Measurements from ENCODE around the gene SPATS1.
"Not testable (repeated sequence)": the region's sequence is repeated elsewhere in the genome, so short reads cannot be mapped to it uniquely, and the experiment has no call there.

Gene SPATS1

DNA sequence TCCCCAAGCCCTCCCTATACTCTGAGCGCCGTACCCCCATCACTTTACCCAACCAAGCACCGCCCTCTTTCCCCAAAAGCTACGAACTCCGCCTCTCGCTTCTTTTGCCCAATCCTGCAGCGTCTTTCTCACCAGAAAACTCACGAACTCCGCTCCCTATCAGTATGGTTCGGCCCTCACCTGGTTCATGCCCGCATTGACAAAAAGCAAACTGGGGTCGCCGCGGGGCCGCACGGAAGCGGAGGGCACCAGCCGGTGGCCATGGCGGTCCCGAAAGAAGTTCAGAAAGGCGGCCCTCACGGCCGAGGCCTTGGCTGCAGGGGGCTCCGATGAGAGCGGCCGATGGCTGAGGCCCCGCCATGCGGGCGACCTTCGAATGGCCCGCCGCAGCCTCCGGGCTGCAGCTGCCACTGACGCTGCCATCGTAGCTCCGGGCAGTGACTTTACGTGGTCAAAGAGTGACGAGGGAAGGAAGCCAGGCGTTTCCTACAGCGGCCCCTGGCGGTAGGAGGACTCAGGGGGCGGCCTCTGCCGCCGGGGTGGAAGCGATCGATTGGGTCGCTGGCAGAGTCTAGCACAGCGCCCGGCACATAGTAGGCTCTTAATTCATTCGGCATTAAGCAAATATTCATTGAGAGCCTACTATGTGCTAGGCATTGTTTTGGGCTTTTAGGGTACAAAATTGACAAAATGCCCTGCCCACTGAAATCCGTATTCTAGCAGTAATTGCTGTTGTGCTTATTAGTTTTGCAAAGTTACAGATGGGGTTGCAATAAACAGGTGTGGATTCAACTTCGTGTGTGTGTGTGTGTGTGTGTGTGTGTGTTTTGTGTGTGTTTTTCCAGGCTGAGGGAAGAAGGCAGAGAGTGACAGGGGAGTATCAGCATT lies 29.3 kb upstream of the SPATS1 start, which contains the start of gene AARS2:
TSS of gene AARS2 (minus strand) at position 447 of the 888 bp plus-strand sequence. CDS start at position 423, 24 bp downstream.
- H3K27me3 ChIP-seq (ENCODE audit: control insufficient read depth, insufficient read depth, low read length): no peaks in the 10 kb centered on the region
- H3K4me3 ChIP-seq (ENCODE audit: low read depth, low read length): peak within 1 kb of the TSS; percentile 79
- peak within 1 kb of the TSS; percentile 92 for H3K9ac ChIP-seq (ENCODE audit: low read length)
- H3K27ac ChIP-seq (ENCODE audit: low read depth, low read length): peak within 1 kb of the TSS; percentile 78
- H3K36me3 ChIP-seq (ENCODE audit: control insufficient read depth, insufficient read depth, low read length): peaks cover 37% of the 10 kb centered on the region
- H3K4me1 ChIP-seq (ENCODE audit: control insufficient read depth, insufficient read depth, low read length): peaks cover 4% of the 10 kb centered on the region; the same call in 1 of the 2 replicates
- no peaks in the 10 kb centered on the region for H3K9me3 ChIP-seq (ENCODE audit: control insufficient read depth, insufficient read depth, low read depth, low read length)

GRCh38 chr6:44314657-44315056 lies 27.8 kb upstream of the SPATS1 start:
- H3K27ac ChIP-seq (ENCODE audit: low read depth, low read length); H3K9ac ChIP-seq (ENCODE audit: low read length); H3K9me3 ChIP-seq (ENCODE audit: control insufficient read depth, insufficient read depth, low read depth, low read length); H3K4me3 ChIP-seq (ENCODE audit: low read depth, low read length); H3K27me3 ChIP-seq (ENCODE audit: control insufficient read depth, insufficient read depth, low read length); H3K4me1 ChIP-seq (ENCODE audit: control insufficient read depth, insufficient read depth, low read length): not testable (repeated sequence)
- peaks cover 25% of the 10 kb centered on the region for H3K36me3 ChIP-seq (ENCODE audit: control insufficient read depth, insufficient read depth, low read length)

DNA sequence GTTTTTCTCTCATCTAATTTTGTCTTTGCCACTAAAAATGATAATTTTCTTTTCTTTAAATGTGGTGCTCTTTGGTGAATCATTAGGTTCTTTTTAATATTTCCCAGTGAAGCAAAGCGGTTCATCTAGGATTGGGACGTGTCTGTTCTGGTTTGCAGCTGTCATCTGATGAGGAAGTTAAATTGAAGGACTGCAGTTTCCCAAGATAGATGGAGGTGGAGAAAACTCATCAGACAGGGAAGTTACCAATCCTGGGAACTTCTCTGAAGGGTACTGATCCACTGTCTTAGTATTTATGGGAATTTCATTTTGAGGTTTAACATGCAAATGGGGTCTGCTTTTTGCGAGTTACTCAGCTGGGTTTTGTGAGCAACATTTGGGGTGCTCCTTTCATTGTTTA lies 26.9 kb upstream of the SPATS1 start:
- Histone ChIP-seq H3K27ac (ENCODE audit: low read depth, low read length) (no peak overlapping the region), H3K9me3 (ENCODE audit: control insufficient read depth, insufficient read depth, low read depth, low read length) (no peaks in the 10 kb centered on the region), H3K4me1 (ENCODE audit: control insufficient read depth, insufficient read depth, low read length) (peaks cover 4% of the 10 kb centered on the region; the same call in 1 of the 2 replicates), H3K36me3 (ENCODE audit: control insufficient read depth, insufficient read depth, low read length) (peaks cover 16% of the 10 kb centered on the region), H3K27me3 (ENCODE audit: control insufficient read depth, insufficient read depth, low read length) (peaks cover 13% of the 10 kb centered on the region), H3K9ac (ENCODE audit: low read length) (no peak overlapping the region), H3K4me3 (ENCODE audit: low read depth, low read length) (no peak overlapping the region)

DNA sequence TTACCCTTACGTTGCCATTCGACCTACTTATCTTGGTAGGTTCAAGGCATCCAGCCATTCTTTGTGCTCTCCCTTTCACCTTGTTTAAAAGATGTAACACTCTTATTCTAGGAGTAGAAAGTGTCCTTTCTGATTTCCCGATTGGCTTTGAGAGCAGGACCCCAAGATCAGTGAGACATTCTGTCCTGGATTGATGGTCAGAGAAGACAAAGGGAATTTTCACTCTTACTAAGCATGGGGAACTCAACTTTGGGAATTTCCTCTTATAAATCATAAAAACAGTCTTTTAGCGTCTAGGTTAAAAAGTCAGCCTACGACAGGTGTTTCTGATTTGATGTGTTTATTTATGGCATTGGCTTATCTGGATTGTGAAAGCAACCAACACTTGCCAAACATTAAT lies 26.5 kb upstream of the SPATS1 start:
- no peaks in the 10 kb centered on the region for H3K9me3 ChIP-seq (ENCODE audit: control insufficient read depth, insufficient read depth, low read depth, low read length)
- no peak overlapping the region for H3K9ac ChIP-seq (ENCODE audit: low read length)
- H3K27ac ChIP-seq (ENCODE audit: low read depth, low read length): no peak overlapping the region
- no peak overlapping the region for H3K4me3 ChIP-seq (ENCODE audit: low read depth, low read length)
- H3K4me1 ChIP-seq (ENCODE audit: control insufficient read depth, insufficient read depth, low read length): peaks cover 4% of the 10 kb centered on the region; the same call in 1 of the 2 replicates
- H3K27me3 ChIP-seq (ENCODE audit: control insufficient read depth, insufficient read depth, low read length): peaks cover 13% of the 10 kb centered on the region
- H3K36me3 ChIP-seq (ENCODE audit: control insufficient read depth, insufficient read depth, low read length): peaks cover 12% of the 10 kb centered on the region

DNA sequence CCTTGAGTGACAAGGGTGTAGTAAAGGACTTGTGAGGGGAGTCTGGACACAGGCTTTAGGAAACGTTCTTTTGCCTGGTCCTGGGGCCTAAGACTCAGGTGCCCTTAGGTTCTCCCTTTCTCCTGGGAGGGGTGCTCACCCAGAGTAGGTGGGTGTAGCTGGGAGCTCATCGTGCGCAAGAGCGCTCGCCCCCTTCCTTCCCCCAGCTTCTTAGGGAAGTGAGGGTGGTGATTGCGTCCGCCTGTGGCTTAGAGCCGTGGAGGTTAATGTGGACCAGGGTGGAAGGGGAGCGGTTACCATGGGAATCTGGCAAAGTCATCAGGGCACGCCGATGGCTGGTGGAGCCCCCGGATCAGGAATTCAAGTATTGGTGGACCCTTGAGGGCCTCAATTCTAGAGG lies 26.0 kb upstream of the SPATS1 start:
- no peak overlapping the region for H3K27ac ChIP-seq (ENCODE audit: low read depth, low read length)
- no peak overlapping the region for H3K4me3 ChIP-seq (ENCODE audit: low read depth, low read length)
- peaks cover 6% of the 10 kb centered on the region for H3K36me3 ChIP-seq (ENCODE audit: control insufficient read depth, insufficient read depth, low read length)
- no peaks in the 10 kb centered on the region for H3K9me3 ChIP-seq (ENCODE audit: control insufficient read depth, insufficient read depth, low read depth, low read length)
- H3K9ac ChIP-seq (ENCODE audit: low read length): no peak overlapping the region
- peaks cover 4% of the 10 kb centered on the region; the same call in 1 of the 2 replicates for H3K4me1 ChIP-seq (ENCODE audit: control insufficient read depth, insufficient read depth, low read length)
- H3K27me3 ChIP-seq (ENCODE audit: control insufficient read depth, insufficient read depth, low read length): peaks cover 13% of the 10 kb centered on the region

DNA sequence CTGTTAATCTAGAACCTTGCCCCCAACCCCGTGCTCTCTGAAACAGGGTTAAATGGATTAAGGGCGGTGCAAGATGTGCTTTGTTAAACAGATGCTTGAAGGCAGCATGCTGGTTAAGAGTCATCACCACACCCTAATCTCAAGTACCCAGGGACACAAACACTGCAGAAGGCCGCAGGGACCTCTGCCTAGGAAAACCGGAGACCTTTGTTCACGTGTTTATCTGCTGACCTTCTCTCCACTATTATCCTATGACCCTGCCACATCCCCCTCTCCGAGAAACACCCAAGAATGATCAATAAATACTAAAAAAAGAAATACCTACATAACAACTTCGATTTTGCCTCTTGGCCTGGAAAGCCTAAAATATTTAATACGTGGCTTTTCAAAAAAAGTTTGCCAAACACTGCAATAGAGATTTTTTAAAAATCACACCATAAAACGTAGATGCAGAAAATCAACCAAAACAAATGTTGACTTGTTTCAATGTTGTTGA lies 25.3 kb upstream of the SPATS1 start:
- H3K9ac ChIP-seq (ENCODE audit: low read length); H3K9me3 ChIP-seq (ENCODE audit: control insufficient read depth, insufficient read depth, low read depth, low read length); H3K4me3 ChIP-seq (ENCODE audit: low read depth, low read length); H3K27ac ChIP-seq (ENCODE audit: low read depth, low read length); H3K4me1 ChIP-seq (ENCODE audit: control insufficient read depth, insufficient read depth, low read length); H3K36me3 ChIP-seq (ENCODE audit: control insufficient read depth, insufficient read depth, low read length): not testable (repeated sequence)
- peaks cover 13% of the 10 kb centered on the region for H3K27me3 ChIP-seq (ENCODE audit: control insufficient read depth, insufficient read depth, low read length)

DNA sequence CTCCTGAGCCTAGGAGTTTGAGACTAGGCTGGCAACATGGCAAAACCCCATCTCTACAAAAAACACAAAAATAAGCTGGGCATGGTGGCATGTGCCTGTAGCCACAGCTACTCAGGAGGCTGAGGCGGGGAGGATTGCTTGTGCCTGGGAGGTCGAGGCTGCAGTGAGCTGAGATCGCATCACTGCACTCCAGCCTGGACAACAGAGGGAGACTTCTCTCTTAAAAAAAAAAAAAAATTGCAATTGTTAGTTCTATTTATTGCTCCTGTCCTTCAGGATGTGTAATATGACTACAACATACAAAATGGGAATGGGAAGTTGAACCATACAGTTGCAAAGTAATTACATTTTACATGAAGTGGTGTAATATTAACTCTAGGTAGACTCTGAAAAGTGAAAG lies 21.2 kb upstream of the SPATS1 start:
- Histone ChIP-seq H3K36me3 (ENCODE audit: control insufficient read depth, insufficient read depth, low read length) (no peaks in the 10 kb centered on the region), H3K4me1 (ENCODE audit: control insufficient read depth, insufficient read depth, low read length) (peaks cover 4% of the 10 kb centered on the region; the same call in 1 of the 2 replicates), H3K4me3 (ENCODE audit: low read depth, low read length) (no peak overlapping the region), H3K27me3 (ENCODE audit: control insufficient read depth, insufficient read depth, low read length) (peaks cover 13% of the 10 kb centered on the region), H3K27ac (ENCODE audit: low read depth, low read length) (no peak overlapping the region), H3K9ac (ENCODE audit: low read length) (no peak overlapping the region), H3K9me3 (ENCODE audit: control insufficient read depth, insufficient read depth, low read depth, low read length) (no peaks in the 10 kb centered on the region)

DNA sequence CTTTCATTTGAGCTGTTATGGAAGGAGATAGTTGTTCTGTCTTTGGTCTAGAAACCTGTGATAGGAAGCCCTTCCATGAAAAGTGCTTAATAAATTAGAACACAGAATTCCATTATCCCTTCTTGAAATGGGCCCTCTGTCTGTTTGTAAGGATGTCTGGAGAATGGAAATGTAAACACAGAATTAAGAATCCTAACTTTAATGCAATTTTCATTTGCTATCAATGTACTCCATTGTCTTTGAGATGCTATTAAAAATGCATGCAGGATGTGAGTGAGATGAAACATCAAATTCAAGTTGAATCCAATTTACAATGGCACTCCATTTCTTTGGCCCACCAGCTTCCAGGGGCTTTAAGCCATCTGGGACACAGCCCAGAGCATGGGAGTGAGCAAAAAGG lies 15.4 kb upstream of the SPATS1 start:
- peaks cover 15% of the 10 kb centered on the region for H3K4me1 ChIP-seq (ENCODE audit: control insufficient read depth, insufficient read depth, low read length)
- peaks cover 11% of the 10 kb centered on the region for H3K27me3 ChIP-seq (ENCODE audit: control insufficient read depth, insufficient read depth, low read length)
- H3K4me3 ChIP-seq (ENCODE audit: low read depth, low read length): no peak overlapping the region
- H3K36me3 ChIP-seq (ENCODE audit: control insufficient read depth, insufficient read depth, low read length): no peaks in the 10 kb centered on the region
- no peak overlapping the region for H3K27ac ChIP-seq (ENCODE audit: low read depth, low read length)
- no peaks in the 10 kb centered on the region for H3K9me3 ChIP-seq (ENCODE audit: control insufficient read depth, insufficient read depth, low read depth, low read length)
- H3K9ac ChIP-seq (ENCODE audit: low read length): no peak overlapping the region

- H3K27me3 ChIP-seq (ENCODE audit: control insufficient read depth, insufficient read depth, low read length): peaks cover 11% of the 10 kb centered on the region
- peaks cover 15% of the 10 kb centered on the region for H3K4me1 ChIP-seq (ENCODE audit: control insufficient read depth, insufficient read depth, low read length)
- no peaks in the 10 kb centered on the region for H3K9me3 ChIP-seq (ENCODE audit: control insufficient read depth, insufficient read depth, low read depth, low read length)
- peak overlapping the region; percentile 13; the same call in 1 of the 2 replicates for H3K27ac ChIP-seq (ENCODE audit: low read depth, low read length)
- peak overlapping the region; percentile 9 for H3K9ac ChIP-seq (ENCODE audit: low read length)
- H3K4me3 ChIP-seq (ENCODE audit: low read depth, low read length): peak overlapping the region; percentile 26; the same call in 1 of the 2 replicates
- no peaks in the 10 kb centered on the region for H3K36me3 ChIP-seq (ENCODE audit: control insufficient read depth, insufficient read depth, low read length)
These were observed 14.7 kb upstream of the SPATS1 start for GRCh38 chr6:44327760-44328159.

DNA sequence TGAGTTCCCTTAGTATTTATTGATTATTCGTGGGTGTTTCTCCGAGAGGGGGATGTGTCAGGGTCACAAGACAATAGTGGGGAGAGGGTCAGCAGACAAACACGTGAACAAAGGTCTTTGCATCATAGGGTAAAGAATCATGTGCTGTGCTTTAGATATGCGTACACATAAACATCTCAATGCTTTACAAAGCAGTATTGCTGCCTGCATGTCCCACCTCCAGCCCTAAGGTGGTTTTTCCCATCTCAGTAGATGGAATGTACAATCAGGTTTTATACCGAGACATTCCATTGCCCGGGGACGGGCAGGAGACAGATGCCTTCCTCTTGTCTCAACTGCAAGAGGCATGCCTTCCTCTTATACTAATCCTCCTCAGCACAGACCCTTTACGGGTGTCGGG lies 14.2 kb upstream of the SPATS1 start:
- not testable (repeated sequence) for H3K36me3 ChIP-seq (ENCODE audit: control insufficient read depth, insufficient read depth, low read length); H3K9me3 ChIP-seq (ENCODE audit: control insufficient read depth, insufficient read depth, low read depth, low read length)
- Histone ChIP-seq H3K9ac (ENCODE audit: low read length) (peak overlapping the region; percentile 43), H3K4me3 (ENCODE audit: low read depth, low read length) (peak overlapping the region; percentile 26; the same call in 1 of the 2 replicates), H3K27ac (ENCODE audit: low read depth, low read length) (0 out of 2 replicates have a peak overlapping the region, but pooled peaks have one; percentile 13), H3K4me1 (ENCODE audit: control insufficient read depth, insufficient read depth, low read length) (peaks cover 15% of the 10 kb centered on the region), H3K27me3 (ENCODE audit: control insufficient read depth, insufficient read depth, low read length) (peaks cover 11% of the 10 kb centered on the region)

DNA sequence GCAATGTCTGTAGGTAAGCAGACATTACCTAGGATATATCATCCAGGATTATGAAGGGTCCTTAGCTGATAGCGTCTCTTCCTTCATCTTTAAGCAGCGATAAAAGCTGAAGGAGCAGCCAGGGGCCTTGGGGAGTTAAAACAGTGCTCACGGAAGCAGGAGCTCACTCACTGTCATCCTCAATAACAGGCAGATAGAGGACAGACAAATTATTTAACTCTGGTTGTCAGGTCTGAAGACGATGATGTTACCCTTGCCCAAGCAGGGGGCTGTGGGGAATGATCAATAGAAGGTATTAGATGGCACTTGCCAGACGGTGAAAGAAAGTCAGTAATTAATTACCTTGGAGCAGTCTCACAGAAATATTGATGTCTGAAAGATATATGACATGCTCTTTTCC lies 12.6 kb upstream of the SPATS1 start:
- H3K9me3 ChIP-seq (ENCODE audit: control insufficient read depth, insufficient read depth, low read depth, low read length): no peaks in the 10 kb centered on the region
- H3K9ac ChIP-seq (ENCODE audit: low read length): no peak overlapping the region
- H3K27me3 ChIP-seq (ENCODE audit: control insufficient read depth, insufficient read depth, low read length): peaks cover 11% of the 10 kb centered on the region
- H3K4me1 ChIP-seq (ENCODE audit: control insufficient read depth, insufficient read depth, low read length): peaks cover 15% of the 10 kb centered on the region
- no peak overlapping the region for H3K4me3 ChIP-seq (ENCODE audit: low read depth, low read length)
- H3K36me3 ChIP-seq (ENCODE audit: control insufficient read depth, insufficient read depth, low read length): no peaks in the 10 kb centered on the region
- H3K27ac ChIP-seq (ENCODE audit: low read depth, low read length): no peak overlapping the region

All from HUES6 (cell line).